Right lobe of liver (tissue), 6 donors: ENCODE measurements around the gene EFCAB5. TPM values are rescaled to one million over a fixed set of nuclear protein-coding genes. Genes with fewer than 3 reads are reported as not detected.
"Not testable (repeated sequence)": the region's sequence is repeated elsewhere in the genome, so short reads cannot be mapped to it uniquely, and the experiment has no call there.

Source experiments
- ATAC-seq, 4 donors: fragments of 200-7000 bp; cut with Tn5 transposase; one replicate each; pipeline ENCODE4 v1.9.1; 2020; ENCODE audit warnings: mild to moderate bottlenecking in 4 of 4, moderate library complexity in 4 of 4
- DNase-seq, 3 donors: peaks; one replicate each; pipeline ENCODE4 v3.0.0-alpha.2; 2020
- H3K27ac ChIP-seq, 3 donors: fragments of 200-600 bp; one replicate each; pipeline ENCODE4 v1.8.0; 2022
- H3K27me3 ChIP-seq, 2 donors: fragments of 200-600 bp; one replicate each; pipeline ENCODE4 v1.8.0; 2022
- H3K36me3 ChIP-seq, 4 donors: fragments of 200-600 bp; sonication (generic) in 1 of 4; one replicate each; pipeline versions ENCODE4 v1.5.1 to v1.8.0; 2017 to 2022; ENCODE audit warnings: control low read depth in 1 of 4
- H3K4me1 ChIP-seq, 4 donors: fragments of 200-600 bp; sonication (generic) in 1 of 4; one replicate each; pipeline versions ENCODE4 v1.5.1 to v1.8.0; 2017 to 2022; ENCODE audit warnings: control low read depth in 1 of 4
- H3K4me3 ChIP-seq, 3 donors: fragments of 200-600 bp; one replicate each; pipeline ENCODE4 v1.8.0; 2022
- H3K9me3 ChIP-seq, 4 donors: fragments of 200-600 bp; sonication (generic) in 1 of 4; one replicate each; pipeline versions ENCODE4 v1.5.1 to v1.8.0; 2017 to 2022; ENCODE audit warnings: control low read depth in 1 of 4
- CTCF ChIP-seq, 4 donors: fragments of 200-600 bp in 3 of 4; fragments of 450-650 bp in 1 of 4; IDR thresholded peaks; one replicate each; pipeline versions ENCODE4 v1.5.1 to v1.8.0; 2016 to 2022; ENCODE audit warnings: antibody characterized with exemption in 4 of 4, mild to moderate bottlenecking in 2 of 4
- POLR2A ChIP-seq: fragments of 450-650 bp; IDR thresholded peaks from one replicate; pipeline ENCODE4 v1.6.1; 2017; ENCODE audit warnings: antibody characterized with exemption, mild to moderate bottlenecking
- WGBS: methylation state at CpG from one replicate; pipeline ENCODE4 v1.1.6; 2018; ENCODE audit warnings: low coverage, low lambda C conversion rate; ENCODE audit not compliant: insufficient coverage; ENCODE audit errors: missing lambda C conversion rate; 5-methylcytosine and 5-hydroxymethylcytosine counted together
- intact Hi-C, 2 donors: fragments of 100-400 bp; cut with DNase I; formaldehyde crosslinking; loops; one replicate each; pipeline versions ENCODE4 v1.11.2 to v1.14.1; 2022
- total RNA-seq, 6 experiments: library from RNA; depleted of rRNA in 2 of 6; stranded (reverse); fragments of >200 nt in 2 of 6; fragmentation: NEBNext Ultra II Directional in 3 of 6; extraction: Animal tissue kit (Norgen Biotek cat#: 25700) in 3 of 6; gene quantifications; one replicate each; pipeline versions ENCODE4 v1.1.0 to v1.2.4, GENCODE V29; 2016 to 2023
- donor health status: DM: no; HTN: yes; CAD: no.
- donor health status: DM: no; HTN: no; CAD: no.
- donor health status: DM: no; HTN: no; CAD: no.
- donor health status: DM: no; HTN: yes; CAD: no.
- donor health status: DM: no; HTN: yes; CAD: no.

EFCAB5 gene
- total RNA-seq, 6 experiments from 2014 or later, result 0.32 TPM; not detected in 5

GRCh38 chr17:30031214-30031869 is 89.9 kb downstream of the EFCAB5 start:
- no peak for ATAC-seq
- Histone ChIP-seq H3K27me3 (no peaks in the 10 kb centered on the region), H3K27ac (no peak overlapping the region), H3K4me3 (no peak overlapping the region), H3K36me3 (no peaks in the 10 kb centered on the region), H3K4me1 (no peaks in the 10 kb centered on the region), H3K9me3 (no peaks in the 10 kb centered on the region)
- intact Hi-C loops, result no loop called here
- DNase-seq, result no peak
- 77% methylated on average over 4 of the region's 4 CpGs for WGBS
- no peak for TF ChIP-seq CTCF (IDR thresholded peaks at IDR 0.05)
- TF ChIP-seq POLR2A, result no peak

DNA sequence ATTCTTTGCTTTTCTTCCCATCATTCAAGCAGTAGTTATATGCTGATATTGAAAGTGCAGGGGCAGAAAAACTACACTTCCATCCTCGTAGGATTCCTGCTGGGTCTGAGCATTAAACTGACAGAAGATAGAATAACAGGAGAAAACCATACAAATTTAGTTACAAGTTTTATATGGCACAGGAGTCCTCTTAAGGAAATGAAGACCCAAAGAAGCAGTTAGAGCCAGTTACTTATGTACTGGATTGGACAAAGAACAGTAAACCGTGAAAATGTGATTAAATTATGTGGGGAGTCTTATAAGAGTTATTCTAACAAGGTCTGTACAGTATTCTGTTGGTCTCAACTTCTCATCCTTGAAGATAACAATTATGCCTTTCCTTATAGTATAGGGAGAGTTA is 93.9 kb downstream of the EFCAB5 start:
- Histone ChIP-seq H3K36me3 (no peaks in the 10 kb centered on the region), H3K27ac (no peak overlapping the region), H3K27me3 (no peaks in the 10 kb centered on the region), H3K9me3 (no peaks in the 10 kb centered on the region), H3K4me3 (no peak overlapping the region), H3K4me1 (no peaks in the 10 kb centered on the region)
- intact Hi-C loops, result no loop called here
- WGBS, result 55% methylated on average over 2 of the region's 2 CpGs
- DNase-seq (no peak), ATAC-seq (no peak)
- TF ChIP-seq POLR2A, result no peak
- no peak for TF ChIP-seq CTCF (IDR thresholded peaks at IDR 0.05)

DNA sequence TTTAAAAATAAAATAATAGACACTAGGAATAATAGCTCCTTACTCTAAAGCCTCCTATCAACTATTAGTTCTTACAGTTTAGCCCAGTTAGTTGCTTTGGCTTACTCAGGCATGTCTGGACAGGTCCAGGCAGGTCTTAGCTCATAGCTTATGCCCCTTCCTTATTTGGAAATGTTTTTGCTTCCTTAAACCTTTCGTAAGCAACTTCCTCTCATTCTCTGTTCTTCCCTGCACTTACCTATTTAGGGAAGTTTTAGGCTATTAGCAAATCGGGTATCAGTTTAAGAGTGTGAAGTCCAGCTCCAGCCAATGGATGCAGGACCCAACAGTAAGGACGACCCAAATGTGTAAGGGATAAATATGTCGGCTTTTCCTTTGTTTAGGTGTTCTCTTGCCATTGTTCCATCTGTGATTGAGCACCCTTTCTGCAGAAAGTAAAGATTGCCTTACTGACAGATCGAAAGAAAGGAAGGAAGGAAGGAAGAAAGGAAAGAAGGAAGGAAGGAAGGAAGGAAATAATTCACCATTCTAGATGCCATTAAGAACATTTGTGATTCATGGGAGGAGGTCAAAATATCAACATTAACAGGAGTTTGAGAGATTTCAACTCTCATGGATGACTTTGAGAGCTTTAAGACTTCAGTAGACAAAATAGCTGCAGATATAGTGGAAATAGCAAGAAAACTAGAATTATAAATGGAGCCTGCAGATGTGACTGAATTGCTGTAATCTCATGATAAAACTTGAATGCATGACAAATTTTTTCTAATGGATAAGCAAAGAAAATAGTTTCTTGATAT is 99.5 kb downstream of the EFCAB5 start:
- ATAC-seq, H3K4me1 ChIP-seq, H3K27ac ChIP-seq, DNase-seq, H3K27me3 ChIP-seq, H3K36me3 ChIP-seq, H3K9me3 ChIP-seq, intact Hi-C loops, H3K4me3 ChIP-seq: not testable (repeated sequence)
- WGBS, result 37% methylated on average over 5 of the region's 5 CpGs

DNA sequence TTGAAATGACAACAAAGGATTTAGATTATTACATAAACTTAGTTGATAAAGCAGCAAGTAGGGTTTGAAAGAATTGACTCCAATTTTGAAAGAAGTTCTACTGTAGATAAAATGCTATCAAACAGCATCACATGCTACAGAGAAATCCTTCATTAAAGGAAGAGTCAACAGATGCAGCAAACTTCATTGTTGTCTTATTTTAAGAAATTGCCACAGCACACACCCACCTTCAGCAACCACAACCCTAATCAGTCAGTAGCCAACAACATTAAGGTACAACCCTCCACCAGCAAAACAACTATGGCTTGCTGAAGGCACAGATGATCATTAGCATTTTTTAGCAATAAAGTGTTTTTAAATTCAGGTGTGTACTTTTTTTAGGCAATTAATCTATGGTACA is 100.1 kb downstream of the EFCAB5 start:
- H3K9me3 ChIP-seq, result no peaks in the 10 kb centered on the region
- H3K36me3 ChIP-seq, result no peaks in the 10 kb centered on the region
- DNase-seq, result no peak
- no peaks in the 10 kb centered on the region for H3K27me3 ChIP-seq
- ATAC-seq, result no peak
- no peak overlapping the region for H3K4me3 ChIP-seq
- intact Hi-C loops, result no loop called here
- H3K4me1 ChIP-seq, result no peaks in the 10 kb centered on the region
- no peak overlapping the region for H3K27ac ChIP-seq
- TF ChIP-seq CTCF (IDR thresholded peaks at IDR 0.05), result no peak
- no peak for TF ChIP-seq POLR2A

DNA sequence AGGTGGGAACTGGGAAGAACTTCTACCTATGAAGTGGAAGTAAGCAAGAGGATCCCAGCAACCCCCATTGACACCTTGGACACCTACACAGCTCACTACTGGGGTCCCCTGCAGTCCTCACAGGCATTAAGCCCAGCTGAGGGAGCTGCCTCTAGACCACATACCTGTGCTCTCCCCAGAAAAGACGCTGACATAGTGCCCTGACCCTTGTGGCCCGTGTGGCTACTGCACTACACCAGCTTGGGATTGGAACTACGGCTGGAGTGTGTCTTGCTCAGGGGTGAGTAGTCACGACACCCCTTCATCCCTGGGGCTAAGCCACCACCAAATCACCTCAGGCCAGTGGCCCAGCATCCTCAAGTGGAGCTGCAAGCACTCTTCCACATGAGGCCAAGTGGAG is 120.9 kb downstream of the EFCAB5 start:
- no peaks in the 10 kb centered on the region for H3K27me3 ChIP-seq
- no peak for TF ChIP-seq POLR2A
- no peak overlapping the region for H3K4me3 ChIP-seq
- H3K27ac ChIP-seq, result no peak overlapping the region
- no CpG with 5 or more reads among the region's 4 CpGs for WGBS
- no peak for ATAC-seq
- no peaks in the 10 kb centered on the region for H3K36me3 ChIP-seq
- H3K4me1 ChIP-seq, result no peaks in the 10 kb centered on the region
- intact Hi-C loops, result no loop called here
- H3K9me3 ChIP-seq, result no peaks in the 10 kb centered on the region
- DNase-seq, result no peak
